Ecto neural progenitor cell (in vitro differentiated cells): Measurements from ENCODE around the gene IARS1.

Experiments
- DNase-seq: peaks from one replicate; pipeline ENCODE4 v3.0.0-alpha.2; 2018; ENCODE audit warnings: low spot score

IARS1 gene

GRCh38 chr9:92293452-92294296 is at the start of gene IARS1:
Gene IARS1, minus strand, starts transcription at chr9:92293697. Its CDS starts 4,278 bp downstream, at chr9:92289419.
- DNase-seq: peak; percentile 100

- DNase-seq: no peak
Observed at GRCh38 chr9:92342825-92343488, 49.5 kb upstream of the IARS1 start.

GRCh38 chr9:92341578-92341977 is 48.1 kb upstream of the IARS1 start:
- DNase-seq: no peak

- DNase-seq: no peak
Observed at GRCh38 chr9:92333282-92333634, 39.8 kb upstream of the IARS1 start.

- DNase-seq: no peak
Observed at GRCh38 chr9:92332577-92333281, 39.2 kb upstream of the IARS1 start.

- DNase-seq: no peak
Observed at GRCh38 chr9:92328225-92328624, 34.7 kb upstream of the IARS1 start.

- DNase-seq: no peak
Observed at GRCh38 chr9:92327283-92327850, 33.9 kb upstream of the IARS1 start.

- DNase-seq: no peak
Observed at GRCh38 chr9:92325991-92326500, 32.5 kb upstream of the IARS1 start.

GRCh38 chr9:92325269-92325990 is 31.9 kb upstream of the IARS1 start, which contains the start of the genes CENPP and NOL8:
Gene CENPP, plus strand, starts transcription at chr9:92325953.
Gene NOL8, minus strand, starts transcription at chr9:92325350. Its CDS starts 1,189 bp downstream, at chr9:92324161.
- DNase-seq: peak; percentile 90

GRCh38 chr9:92324889-92325268 is 31.4 kb upstream of the IARS1 start:
- DNase-seq: no peak

- no peak for DNase-seq
Observed at GRCh38 chr9:92324431-92324830, 30.9 kb upstream of the IARS1 start.

GRCh38 chr9:92315456-92315855 is 22.0 kb upstream of the IARS1 start:
- DNase-seq: no peak

- DNase-seq: no peak
Observed at GRCh38 chr9:92313624-92314012, 20.1 kb upstream of the IARS1 start.

GRCh38 chr9:92312887-92313623 is 19.6 kb upstream of the IARS1 start:
- no peak for DNase-seq

- DNase-seq: no peak
Observed at GRCh38 chr9:92310562-92310961, 17.1 kb upstream of the IARS1 start.

- no peak for DNase-seq
Observed at GRCh38 chr9:92308893-92309292, 15.4 kb upstream of the IARS1 start.

- DNase-seq: no peak
Observed at GRCh38 chr9:92300936-92301335, 7.4 kb upstream of the IARS1 start.

- no peak for DNase-seq
Observed at GRCh38 chr9:92299116-92299515, 5.6 kb upstream of the IARS1 start.

GRCh38 chr9:92298036-92298435 is 4.5 kb upstream of the IARS1 start:
- DNase-seq: no peak

GRCh38 chr9:92297611-92298010 is 4.1 kb upstream of the IARS1 start:
- no peak for DNase-seq

- no peak for DNase-seq
Observed at GRCh38 chr9:92295827-92296258, 2.3 kb upstream of the IARS1 start.
